ENCODE data around the gene SORCS2. TPM values are rescaled to one million over a fixed set of nuclear protein-coding genes. Genes with fewer than 3 reads are reported as not detected.
A peak's percentile ranks its signal among the peaks of the same experiment; 100 is the strongest.

SORCS2 gene
- total and polyA plus RNA-seq, 2 experiments from 2014 or later: 0.38 to 1.4 TPM

DNA sequence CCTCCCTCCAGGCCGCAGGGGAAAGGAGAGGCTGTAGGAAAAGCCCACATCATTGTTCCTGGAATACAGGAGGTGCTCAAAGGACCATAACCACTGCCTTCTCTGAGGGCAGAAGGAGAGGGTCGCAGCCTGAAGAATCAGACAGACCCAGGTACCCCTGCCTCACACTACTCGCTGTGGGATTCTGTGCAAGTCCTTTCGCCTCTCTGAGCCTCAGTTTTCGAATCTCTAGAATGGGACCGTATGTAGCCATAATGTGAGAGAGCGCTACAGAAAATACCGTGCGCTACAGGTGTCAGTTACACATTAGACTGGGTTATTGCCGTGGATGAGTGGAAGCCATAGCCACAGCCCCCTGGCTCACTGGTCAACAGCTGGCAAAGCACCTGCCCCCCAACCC, 320.6 kb downstream of the SORCS2 start:
- Histone ChIP-seq H3K79me2 (ENCODE audit: insufficient read depth) (no peaks in the 10 kb centered on the region), H3K27me3 (replicated peaks; ENCODE audit: insufficient read depth) (peaks cover 15% of the 10 kb centered on the region), H3K36me3 (ENCODE audit: low read depth) (no peaks in the 10 kb centered on the region), H3F3A (ENCODE audit: insufficient read depth) (no peaks in the 10 kb centered on the region), H3K9me2 (ENCODE audit: insufficient read depth) (no peaks in the 10 kb centered on the region), H3K27ac (no peak overlapping the region), H3K9me3 (ENCODE audit: low read depth) (no peaks in the 10 kb centered on the region), H2AFZ (no peak overlapping the region), H3K4me1 (ENCODE audit: insufficient read depth) (no peaks in the 10 kb centered on the region), H3K4me2 (ENCODE audit: unreplicated experiment) (no peak overlapping the region), H3K4me3 (no peak overlapping the region), H4K20me1 (ENCODE audit: insufficient read depth) (no peaks in the 10 kb centered on the region), H3K9ac (no peak overlapping the region)
- 70 to 77% methylated on average over 10 of the region's 10 CpGs for WGBS, 2 experiments (ENCODE audit: low coverage in 1 of 2, low lambda C conversion rate in 2 of 2, missing lambda C conversion rate in 2 of 2)
- no peak for DNase-seq
- TF ChIP-seq EZH2 (IDR thresholded peaks at IDR 0.05; ENCODE audit: insufficient read depth, poor library complexity, severe bottlenecking) (no peak), EZH2phosphoT487 (IDR thresholded peaks at IDR 0.05; ENCODE audit: insufficient read depth, low read depth) (no peak)
- in situ Hi-C loops (cut with MboI): no loop called here

DNA sequence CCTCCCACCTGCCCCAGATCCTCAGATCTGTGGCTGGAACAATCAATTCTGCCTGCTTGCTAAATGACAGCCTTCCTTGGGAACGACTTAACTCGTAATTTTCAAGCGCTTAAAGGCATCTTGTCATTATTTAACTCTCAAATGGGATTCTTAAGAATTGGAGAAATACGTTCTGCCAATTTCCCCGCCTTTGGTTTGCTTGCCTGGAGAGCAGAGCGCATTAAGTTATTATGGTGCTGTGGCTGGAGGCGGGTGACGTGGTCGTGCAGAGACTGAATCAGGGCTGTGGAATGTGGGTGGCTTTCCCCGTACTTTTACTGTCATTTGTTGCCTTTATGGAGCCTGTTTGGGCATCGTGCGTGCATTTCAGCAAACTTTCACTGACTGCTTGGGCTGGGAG, 321.3 kb downstream of the SORCS2 start:
- Histone ChIP-seq H3K27me3 (replicated peaks; ENCODE audit: insufficient read depth) (peaks cover 19% of the 10 kb centered on the region), H3K79me2 (ENCODE audit: insufficient read depth) (no peaks in the 10 kb centered on the region), H3K4me3 (no peak overlapping the region), H3K9me3 (ENCODE audit: low read depth) (no peaks in the 10 kb centered on the region), H2AFZ (no peak overlapping the region), H3K36me3 (ENCODE audit: low read depth) (no peaks in the 10 kb centered on the region), H3F3A (ENCODE audit: insufficient read depth) (no peaks in the 10 kb centered on the region), H3K4me2 (ENCODE audit: unreplicated experiment) (no peak overlapping the region), H3K4me1 (ENCODE audit: insufficient read depth) (no peaks in the 10 kb centered on the region), H3K9ac (no peak overlapping the region), H3K27ac (no peak overlapping the region), H4K20me1 (ENCODE audit: insufficient read depth) (no peaks in the 10 kb centered on the region), H3K9me2 (ENCODE audit: insufficient read depth) (no peaks in the 10 kb centered on the region)
- DNase-seq: peak; percentile 7
- TF ChIP-seq EZH2phosphoT487 (IDR thresholded peaks at IDR 0.05; ENCODE audit: insufficient read depth, low read depth): no peak
- no peak for TF ChIP-seq EZH2 (IDR thresholded peaks at IDR 0.05; ENCODE audit: insufficient read depth, poor library complexity, severe bottlenecking)
- in situ Hi-C loops (cut with MboI): no loop called here
- 65 to 68% methylated on average over 12 of the region's 12 CpGs for WGBS, 2 experiments (ENCODE audit: low coverage in 1 of 2, low lambda C conversion rate in 2 of 2, missing lambda C conversion rate in 2 of 2)

DNA sequence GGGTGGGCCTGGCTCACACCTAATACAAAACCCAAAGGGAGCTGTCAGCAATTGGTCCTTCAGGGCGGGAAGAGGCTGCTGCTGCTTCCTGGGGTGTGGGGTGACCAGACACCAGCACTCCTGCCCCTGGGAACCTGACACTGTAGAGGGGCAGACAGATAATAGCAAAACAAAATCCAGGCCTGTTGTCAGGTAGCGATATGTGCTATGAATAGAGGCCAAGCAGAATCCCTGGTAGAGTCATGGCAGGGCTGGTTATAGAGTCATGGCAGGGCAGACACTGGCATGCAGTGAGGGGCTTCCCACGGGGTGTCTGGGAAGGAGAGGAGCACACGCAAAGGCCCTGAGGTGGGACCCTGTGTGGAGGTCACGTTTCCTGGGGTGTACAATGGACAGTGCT, 321.9 kb downstream of the SORCS2 start:
- Histone ChIP-seq H3K4me1 (ENCODE audit: insufficient read depth) (no peaks in the 10 kb centered on the region), H3K4me3 (no peak overlapping the region), H3K27me3 (replicated peaks; ENCODE audit: insufficient read depth) (peaks cover 19% of the 10 kb centered on the region), H4K20me1 (ENCODE audit: insufficient read depth) (no peaks in the 10 kb centered on the region), H3K27ac (no peak overlapping the region), H3K79me2 (ENCODE audit: insufficient read depth) (no peaks in the 10 kb centered on the region), H3K36me3 (ENCODE audit: low read depth) (no peaks in the 10 kb centered on the region), H3F3A (ENCODE audit: insufficient read depth) (no peaks in the 10 kb centered on the region), H3K4me2 (ENCODE audit: unreplicated experiment) (no peak overlapping the region), H2AFZ (no peak overlapping the region), H3K9me3 (ENCODE audit: low read depth) (no peaks in the 10 kb centered on the region), H3K9ac (no peak overlapping the region), H3K9me2 (ENCODE audit: insufficient read depth) (no peaks in the 10 kb centered on the region)
- WGBS, 2 experiments (ENCODE audit: low coverage in 1 of 2, low lambda C conversion rate in 2 of 2, missing lambda C conversion rate in 2 of 2): 60 to 62% methylated on average over 5 of the region's 5 CpGs
- no peak for DNase-seq
- in situ Hi-C loops (cut with MboI): no loop called here
- TF ChIP-seq EZH2 (IDR thresholded peaks at IDR 0.05; ENCODE audit: insufficient read depth, poor library complexity, severe bottlenecking) (no peak), EZH2phosphoT487 (IDR thresholded peaks at IDR 0.05; ENCODE audit: insufficient read depth, low read depth) (no peak)

DNA sequence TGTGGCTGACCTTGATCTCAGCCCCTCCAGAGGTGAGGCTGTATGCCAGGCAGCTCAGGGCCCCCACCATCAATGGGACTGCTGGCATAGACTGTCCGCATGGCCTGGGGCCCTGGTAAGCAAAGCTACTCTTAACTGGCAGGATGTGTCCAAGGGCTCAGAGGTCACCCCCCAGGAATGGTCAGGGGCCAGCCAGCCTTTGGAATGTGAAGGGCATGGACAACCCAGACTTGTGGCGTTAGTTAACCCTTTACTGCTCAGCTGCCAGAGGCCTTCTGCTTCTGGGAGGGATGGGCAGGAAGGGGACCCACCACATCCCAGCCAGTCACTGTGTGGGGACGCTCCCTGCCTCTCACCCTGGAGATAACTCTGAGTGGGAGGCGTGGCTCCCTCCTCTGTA, 322.5 kb downstream of the SORCS2 start:
- WGBS, 2 experiments (ENCODE audit: low coverage in 1 of 2, low lambda C conversion rate in 2 of 2, missing lambda C conversion rate in 2 of 2): 57 to 63% methylated on average over 4 of the region's 4 CpGs
- Histone ChIP-seq H2AFZ (no peak overlapping the region), H3K27me3 (replicated peaks; ENCODE audit: insufficient read depth) (peaks cover 19% of the 10 kb centered on the region), H4K20me1 (ENCODE audit: insufficient read depth) (no peaks in the 10 kb centered on the region), H3K9me3 (ENCODE audit: low read depth) (no peaks in the 10 kb centered on the region), H3K27ac (no peak overlapping the region), H3F3A (ENCODE audit: insufficient read depth) (no peaks in the 10 kb centered on the region), H3K36me3 (ENCODE audit: low read depth) (no peaks in the 10 kb centered on the region), H3K4me1 (ENCODE audit: insufficient read depth) (no peaks in the 10 kb centered on the region), H3K9ac (no peak overlapping the region), H3K79me2 (ENCODE audit: insufficient read depth) (no peaks in the 10 kb centered on the region), H3K4me3 (no peak overlapping the region), H3K4me2 (ENCODE audit: unreplicated experiment) (no peak overlapping the region), H3K9me2 (ENCODE audit: insufficient read depth) (no peaks in the 10 kb centered on the region)
- no peak for DNase-seq
- no peak for TF ChIP-seq EZH2phosphoT487 (IDR thresholded peaks at IDR 0.05; ENCODE audit: insufficient read depth, low read depth)
- TF ChIP-seq EZH2 (IDR thresholded peaks at IDR 0.05; ENCODE audit: insufficient read depth, poor library complexity, severe bottlenecking): no peak
- in situ Hi-C loops (cut with MboI): no loop called here

DNA sequence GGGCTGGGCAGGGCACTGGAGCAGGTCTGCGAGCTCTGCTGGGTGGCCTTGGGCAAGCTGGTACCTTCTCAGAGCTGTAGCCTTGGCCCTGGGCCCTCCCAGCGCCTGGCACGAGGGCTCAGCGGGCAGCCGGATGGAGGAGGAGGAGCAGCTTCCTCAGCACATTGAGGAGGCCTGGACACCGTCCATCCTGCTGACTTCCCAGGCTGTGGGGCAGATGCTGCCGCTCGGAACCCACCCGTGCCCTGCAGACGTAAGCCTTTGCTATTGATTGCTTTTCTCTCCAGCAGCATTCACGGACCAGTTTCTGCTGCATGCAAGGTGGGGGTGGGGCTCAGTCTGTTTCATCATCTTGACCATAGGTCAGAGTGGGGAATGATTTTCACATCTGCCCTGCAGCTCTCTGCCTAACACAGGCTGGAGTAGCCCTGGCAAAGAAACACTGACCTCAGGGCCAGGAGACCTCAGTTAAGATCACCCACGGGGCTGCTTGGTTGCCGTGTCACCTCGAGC, 323.1 kb downstream of the SORCS2 start:
- no peaks in the 10 kb centered on the region for H3F3A ChIP-seq (ENCODE audit: insufficient read depth)
- no peak overlapping the region for H3K4me3 ChIP-seq
- H4K20me1 ChIP-seq (ENCODE audit: insufficient read depth): no peaks in the 10 kb centered on the region
- H3K9me3 ChIP-seq (ENCODE audit: low read depth): no peaks in the 10 kb centered on the region
- no peaks in the 10 kb centered on the region for H3K79me2 ChIP-seq (ENCODE audit: insufficient read depth)
- WGBS, 2 experiments (ENCODE audit: low coverage in 1 of 2, low lambda C conversion rate in 2 of 2, missing lambda C conversion rate in 2 of 2): 66 to 70% methylated on average over 14 of the region's 14 CpGs
- H3K27ac ChIP-seq: no peak overlapping the region
- H2AFZ ChIP-seq: no peak overlapping the region
- TF ChIP-seq EZH2 (IDR thresholded peaks at IDR 0.05; ENCODE audit: insufficient read depth, poor library complexity, severe bottlenecking) (no peak), EZH2phosphoT487 (IDR thresholded peaks at IDR 0.05; ENCODE audit: insufficient read depth, low read depth) (no peak)
- no peaks in the 10 kb centered on the region for H3K36me3 ChIP-seq (ENCODE audit: low read depth)
- no peak overlapping the region for H3K9ac ChIP-seq
- H3K4me2 ChIP-seq (ENCODE audit: unreplicated experiment): no peak overlapping the region
- peaks cover 21% of the 10 kb centered on the region for H3K27me3 ChIP-seq (replicated peaks; ENCODE audit: insufficient read depth)
- DNase-seq: no peak
- no peaks in the 10 kb centered on the region for H3K9me2 ChIP-seq (ENCODE audit: insufficient read depth)
- H3K4me1 ChIP-seq (ENCODE audit: insufficient read depth): no peaks in the 10 kb centered on the region
- in situ Hi-C loops (cut with MboI): no loop called here

All from GM23248 (cell line).